A673 (cell line): ENCODE results near the gene CMIP. TPM values are rescaled to one million over a fixed set of nuclear protein-coding genes. Genes with fewer than 3 reads are reported as not detected.

Experiments
- BruUV-seq: library from RNA; stranded (reverse); fragments of 400-500 nt; replicated peaks from 2 replicates; lab custom pipeline; 2021; lab: Mats Ljungman, UMichigan
- CTCF ChIA-PET: fragments of 300-600 bp; sonication (Branson Sonifier 250); formaldehyde crosslinking; loops from one replicate; lab custom pipeline; 2022; ENCODE audit warnings: antibody characterized with exemption; lab: Charles Lee
- POLR2A ChIA-PET: fragments of 300-600 bp; sonication (Branson Sonifier 250); formaldehyde crosslinking; loops from one replicate; lab custom pipeline; 2022; ENCODE audit warnings: antibody characterized with exemption; ENCODE audit not compliant: low non-redundant PET; lab: Charles Lee
- DNase-seq: peaks from one replicate; pipeline ENCODE4 v3.0.0-alpha.2; 2015; ENCODE audit warnings: low spot score
- H3K27ac ChIP-seq: fragments of 200-600 bp; sonication (generic); 2 replicates; pipeline ENCODE4 v1.5.1; 2016; ENCODE audit warnings: mixed run types, low read depth, mild to moderate bottlenecking, mixed read lengths, antibody characterized with exemption, low read length; ENCODE audit not compliant: poor library complexity, severe bottlenecking
- H3K27me3 ChIP-seq: fragments of 200-600 bp; sonication (generic); replicated peaks from 2 replicates; pipeline ENCODE4 v1.6.1; 2017; ENCODE audit warnings: mixed run types, low read depth, mild to moderate bottlenecking, mixed read lengths, antibody characterized with exemption, low read length; ENCODE audit not compliant: insufficient read depth, poor library complexity
- H3K36me3 ChIP-seq: fragments of 200-600 bp; sonication (generic); 2 replicates; pipeline ENCODE4 v1.6.1; 2016; ENCODE audit warnings: mixed run types, mild to moderate bottlenecking, mixed read lengths, antibody characterized with exemption, low read length; ENCODE audit not compliant: insufficient read depth, poor library complexity, severe bottlenecking
- H3K4me1 ChIP-seq: fragments of 200-600 bp; sonication (generic); 2 replicates; pipeline ENCODE4 v1.6.1; 2017; ENCODE audit warnings: mixed run types, mild to moderate bottlenecking, mixed read lengths, antibody characterized with exemption, low read length; ENCODE audit not compliant: insufficient read depth, poor library complexity, severe bottlenecking
- H3K4me3 ChIP-seq: fragments of 200-600 bp; sonication (generic); 2 replicates; pipeline ENCODE4 v1.5.1; 2016; ENCODE audit warnings: low read depth, mixed run types, mild to moderate bottlenecking, mixed read lengths, low read length; ENCODE audit not compliant: poor library complexity, severe bottlenecking
- H3K9me3 ChIP-seq: fragments of 200-600 bp; sonication (generic); 2 replicates; pipeline ENCODE4 v1.6.1; 2016; ENCODE audit warnings: mixed run types, low read depth, mild to moderate bottlenecking, mixed read lengths, antibody characterized with exemption, low read length; ENCODE audit not compliant: poor library complexity, severe bottlenecking
- EZH2 ChIP-seq: fragments of 200-600 bp; sonication (generic); IDR thresholded peaks from 2 replicates; pipeline ENCODE4 v1.6.1; 2017; ENCODE audit warnings: borderline replicate concordance, low read depth, mild to moderate bottlenecking, mixed read lengths, antibody characterized with exemption, low read length; ENCODE audit not compliant: poor library complexity, severe bottlenecking
- intact Hi-C: fragments of 100-400 bp; cut with micrococcal nuclease; formaldehyde crosslinking; loops from one replicate; pipeline ENCODE4 v1.10.0; 2022; ENCODE audit not compliant: unreplicated experiment
- total RNA-seq: library from RNA; stranded (reverse); gene quantifications from 2 replicates; pipeline ENCODE4 v1.2.3, GENCODE V29; 2021
- TF ChIP-seq, protein P1 (sequence below): fragments of 300-800, 200-600 bp; sonication (generic); conservative IDR thresholded peaks from 2 replicates; pipeline ENCODE4 v1.5.1; 2017; ENCODE audit warnings: low read depth, mild to moderate bottlenecking, antibody characterized with exemption, low read length, moderate library complexity, mixed read lengths

Gene CMIP
- total RNA-seq, 1 experiment from 2014 or later: 25.5 TPM

DNA sequence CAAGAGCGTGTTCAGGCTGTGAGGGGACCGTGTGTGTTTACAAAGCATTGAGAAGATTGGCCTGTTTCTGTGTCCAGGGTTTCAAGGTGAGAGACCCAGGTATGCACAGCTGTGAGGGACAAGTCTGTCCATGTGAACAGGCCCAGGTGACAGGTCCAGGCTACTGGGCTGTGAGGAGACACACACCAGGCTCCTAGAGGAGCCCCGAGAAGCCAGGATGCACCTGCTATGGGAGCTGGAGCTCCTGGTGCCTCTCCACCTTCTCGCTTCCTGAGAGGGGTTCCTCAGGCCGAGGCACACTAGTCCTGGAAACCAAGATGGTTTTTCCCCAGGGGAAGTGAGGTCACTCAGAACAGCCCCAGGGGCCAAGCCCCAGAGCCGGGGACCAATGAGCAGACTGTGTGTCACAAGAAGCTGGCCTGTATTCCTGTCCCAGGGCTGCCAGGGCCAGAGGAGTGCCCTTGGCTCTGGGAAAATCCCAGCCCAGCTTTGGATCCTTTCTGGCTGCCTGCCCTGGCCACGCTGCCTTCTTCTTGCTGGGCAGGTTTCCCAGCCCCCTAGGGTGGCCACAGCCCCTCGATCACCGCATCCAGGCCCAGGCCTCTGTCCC, 181.0 kb downstream of the CMIP start:
- Histone ChIP-seq H3K27ac (no peak overlapping the region), H3K4me1 (no peaks in the 10 kb centered on the region), H3K9me3 (no peaks in the 10 kb centered on the region), H3K4me3 (no peak overlapping the region), H3K27me3 (no peaks in the 10 kb centered on the region), H3K36me3 (no peaks in the 10 kb centered on the region)
- intact Hi-C loops: loop anchor here (10.0 kb wide), 1 partner anchor 249 kb away; no protein-coding TSS in a partner anchor
- ChIA-PET CTCF (no interaction called here), POLR2A (no interaction called here)
- BruUV-seq: no TSS peak
- no peak for DNase-seq
- TF ChIP-seq EZH2: no peak
- TF ChIP-seq, protein P1, sequence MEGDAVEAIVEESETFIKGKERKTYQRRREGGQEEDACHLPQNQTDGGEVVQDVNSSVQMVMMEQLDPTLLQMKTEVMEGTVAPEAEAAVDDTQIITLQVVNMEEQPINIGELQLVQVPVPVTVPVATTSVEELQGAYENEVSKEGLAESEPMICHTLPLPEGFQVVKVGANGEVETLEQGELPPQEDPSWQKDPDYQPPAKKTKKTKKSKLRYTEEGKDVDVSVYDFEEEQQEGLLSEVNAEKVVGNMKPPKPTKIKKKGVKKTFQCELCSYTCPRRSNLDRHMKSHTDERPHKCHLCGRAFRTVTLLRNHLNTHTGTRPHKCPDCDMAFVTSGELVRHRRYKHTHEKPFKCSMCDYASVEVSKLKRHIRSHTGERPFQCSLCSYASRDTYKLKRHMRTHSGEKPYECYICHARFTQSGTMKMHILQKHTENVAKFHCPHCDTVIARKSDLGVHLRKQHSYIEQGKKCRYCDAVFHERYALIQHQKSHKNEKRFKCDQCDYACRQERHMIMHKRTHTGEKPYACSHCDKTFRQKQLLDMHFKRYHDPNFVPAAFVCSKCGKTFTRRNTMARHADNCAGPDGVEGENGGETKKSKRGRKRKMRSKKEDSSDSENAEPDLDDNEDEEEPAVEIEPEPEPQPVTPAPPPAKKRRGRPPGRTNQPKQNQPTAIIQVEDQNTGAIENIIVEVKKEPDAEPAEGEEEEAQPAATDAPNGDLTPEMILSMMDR: no peak

- no TSS peak for BruUV-seq
- CTCF ChIA-PET: no interaction called here
- H3K27ac ChIP-seq: no peak overlapping the region
Observed at GRCh38 chr16:81626181-81626674, 181.6 kb downstream of the CMIP start.

GRCh38 chr16:81627024-81627423, 182.4 kb downstream of the CMIP start:
- Histone ChIP-seq H3K27me3 (no peaks in the 10 kb centered on the region), H3K27ac (no peak overlapping the region), H3K4me3 (no peak overlapping the region), H3K36me3 (no peaks in the 10 kb centered on the region), H3K4me1 (no peaks in the 10 kb centered on the region), H3K9me3 (no peaks in the 10 kb centered on the region)
- POLR2A ChIA-PET: no interaction called here
- intact Hi-C loops: loop anchor here (10.0 kb wide), 1 partner anchor 248 kb away; no protein-coding TSS in a partner anchor
- DNase-seq: no peak
- CTCF ChIA-PET: no interaction called here
- BruUV-seq: no TSS peak
- no peak for TF ChIP-seq EZH2
- TF ChIP-seq, protein P1: no peak

More at GRCh38 chr16:81626181-81626674, 181.6 kb downstream of the CMIP start:
- intact Hi-C loops: loop anchor here (10.0 kb wide), 1 partner anchor 249 kb away; no protein-coding TSS in a partner anchor
- Histone ChIP-seq H3K36me3 (no peaks in the 10 kb centered on the region), H3K27me3 (no peaks in the 10 kb centered on the region), H3K4me3 (no peak overlapping the region), H3K9me3 (no peaks in the 10 kb centered on the region), H3K4me1 (no peaks in the 10 kb centered on the region)
- TF ChIP-seq, protein P1: no peak
- TF ChIP-seq EZH2: no peak
- POLR2A ChIA-PET: no interaction called here
- no peak for DNase-seq
